GM18858 (cell line): ENCODE results near the gene CIZ1.
"Not testable (repeated sequence)": the region's sequence is repeated elsewhere in the genome, so short reads cannot be mapped to it uniquely, and the experiment has no call there.

ENCODE experiments used
- ATAC-seq: cut with Tn5 transposase; IDR thresholded peaks from one replicate; pipeline ENCODE4 v1.9.1; 2021; ENCODE audit not compliant: unreplicated experiment

Gene CIZ1, protein sequence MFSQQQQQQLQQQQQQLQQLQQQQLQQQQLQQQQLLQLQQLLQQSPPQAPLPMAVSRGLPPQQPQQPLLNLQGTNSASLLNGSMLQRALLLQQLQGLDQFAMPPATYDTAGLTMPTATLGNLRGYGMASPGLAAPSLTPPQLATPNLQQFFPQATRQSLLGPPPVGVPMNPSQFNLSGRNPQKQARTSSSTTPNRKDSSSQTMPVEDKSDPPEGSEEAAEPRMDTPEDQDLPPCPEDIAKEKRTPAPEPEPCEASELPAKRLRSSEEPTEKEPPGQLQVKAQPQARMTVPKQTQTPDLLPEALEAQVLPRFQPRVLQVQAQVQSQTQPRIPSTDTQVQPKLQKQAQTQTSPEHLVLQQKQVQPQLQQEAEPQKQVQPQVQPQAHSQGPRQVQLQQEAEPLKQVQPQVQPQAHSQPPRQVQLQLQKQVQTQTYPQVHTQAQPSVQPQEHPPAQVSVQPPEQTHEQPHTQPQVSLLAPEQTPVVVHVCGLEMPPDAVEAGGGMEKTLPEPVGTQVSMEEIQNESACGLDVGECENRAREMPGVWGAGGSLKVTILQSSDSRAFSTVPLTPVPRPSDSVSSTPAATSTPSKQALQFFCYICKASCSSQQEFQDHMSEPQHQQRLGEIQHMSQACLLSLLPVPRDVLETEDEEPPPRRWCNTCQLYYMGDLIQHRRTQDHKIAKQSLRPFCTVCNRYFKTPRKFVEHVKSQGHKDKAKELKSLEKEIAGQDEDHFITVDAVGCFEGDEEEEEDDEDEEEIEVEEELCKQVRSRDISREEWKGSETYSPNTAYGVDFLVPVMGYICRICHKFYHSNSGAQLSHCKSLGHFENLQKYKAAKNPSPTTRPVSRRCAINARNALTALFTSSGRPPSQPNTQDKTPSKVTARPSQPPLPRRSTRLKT

DNA sequence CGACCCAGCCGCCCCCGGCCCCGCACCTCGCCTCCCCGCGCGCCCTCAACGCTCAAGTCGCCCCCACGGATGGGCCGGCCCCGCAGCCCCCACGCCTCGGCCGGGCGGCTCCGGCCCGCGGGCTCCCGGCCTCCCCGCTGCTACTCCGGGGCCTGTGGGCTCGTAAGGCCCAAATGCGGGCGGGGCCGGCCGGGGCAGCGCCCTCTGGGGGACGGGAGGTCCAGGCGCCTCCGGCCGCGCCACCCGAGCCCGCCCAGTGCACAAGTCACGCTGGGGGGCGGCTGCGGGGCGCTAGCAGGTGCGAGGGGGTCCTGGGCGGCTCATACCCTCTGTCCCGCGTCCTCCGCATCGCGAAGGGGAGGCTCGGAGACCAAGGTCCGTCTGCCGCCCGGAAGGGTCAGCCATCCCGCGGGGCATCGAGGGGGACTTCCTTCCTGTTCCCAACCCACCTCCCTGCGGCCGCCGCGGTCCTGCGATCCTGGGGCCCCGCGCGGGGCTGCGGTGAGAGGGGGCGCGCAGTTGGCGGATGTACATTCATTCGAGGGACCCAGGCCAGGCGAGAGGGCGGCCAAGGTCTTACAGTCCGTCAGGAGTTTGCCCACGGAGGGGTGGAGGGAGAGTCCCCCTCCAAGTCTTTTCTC lies at the start of gene CIZ1:
TSS of gene CIZ1 (minus strand) at position 167 of the 641 bp plus-strand sequence. CDS start 715 bp downstream, outside the sequence.
- peak; percentile 55 for ATAC-seq

DNA sequence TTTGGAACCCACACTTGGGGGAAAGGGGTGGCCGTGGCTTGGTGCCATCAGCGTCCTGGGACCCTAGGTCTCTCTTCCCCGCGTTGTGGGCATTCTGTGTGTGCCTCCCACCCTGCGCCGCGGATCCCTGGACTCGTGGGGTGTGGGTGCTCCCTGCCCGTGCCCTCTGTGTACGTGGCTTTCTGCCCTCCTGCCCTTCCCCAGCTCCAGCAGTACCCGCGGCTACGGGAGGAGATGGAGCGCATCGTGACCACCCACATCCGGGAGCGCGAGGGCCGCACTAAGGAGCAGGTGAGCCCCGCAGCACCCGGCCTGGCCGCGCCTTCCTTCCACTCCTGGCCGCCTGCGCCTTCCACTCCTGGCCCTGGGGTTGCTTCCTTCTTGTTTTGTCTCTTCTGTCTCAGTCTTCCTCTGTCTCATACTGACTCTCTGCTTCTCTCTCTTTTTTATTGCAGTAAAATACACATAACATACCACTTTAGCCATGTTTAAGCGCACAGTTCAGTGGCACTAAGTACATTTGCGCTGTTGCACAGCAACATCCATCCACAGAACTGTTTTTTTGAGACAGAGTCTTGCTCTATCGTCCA lies 42.5 kb upstream of the CIZ1 start:
- ATAC-seq, result no peak

DNA sequence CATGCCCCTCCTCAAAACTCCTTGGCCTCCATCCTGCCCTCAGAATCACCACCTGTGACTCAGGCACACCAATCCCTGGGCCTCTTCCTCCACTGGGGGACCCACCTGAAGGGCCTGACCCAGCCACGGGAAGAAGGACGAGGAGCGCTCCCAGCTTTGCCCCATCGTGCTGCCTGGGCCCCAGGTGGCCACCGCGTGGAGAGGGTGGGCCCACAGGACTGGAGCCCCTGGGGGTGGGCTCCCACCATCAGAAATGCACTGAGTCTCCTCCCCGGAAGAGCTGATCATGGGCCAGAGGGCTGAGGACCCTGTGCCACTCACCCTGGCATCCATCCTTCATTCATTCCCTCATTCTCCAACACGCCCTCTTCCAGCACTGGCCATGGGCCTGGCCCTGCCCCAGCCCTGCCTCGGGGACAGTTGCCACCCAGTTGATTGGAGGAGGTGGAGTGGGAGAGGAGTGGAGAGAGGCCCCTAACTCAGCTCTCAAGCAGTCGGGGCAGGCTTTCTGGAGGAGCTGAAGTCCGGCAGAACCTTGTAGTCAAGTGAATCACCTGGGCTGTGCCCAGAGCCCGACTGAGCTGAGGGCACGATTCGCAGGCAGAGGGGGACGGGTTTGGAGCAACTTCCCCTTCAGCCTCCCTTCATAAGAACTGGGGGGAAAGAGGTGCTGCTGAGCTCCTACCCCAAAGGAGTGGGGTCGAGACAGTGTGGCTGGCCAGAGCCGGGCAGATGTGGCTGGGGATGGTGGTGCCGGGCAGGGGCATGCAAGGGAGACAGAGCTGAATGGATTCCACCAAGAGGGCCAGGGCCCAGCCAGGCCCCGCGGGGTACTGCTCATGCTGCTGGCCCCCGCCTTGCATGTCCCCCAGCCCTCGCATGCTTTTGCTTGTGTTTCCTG lies 41.4 kb upstream of the CIZ1 start:
- no peak for ATAC-seq

DNA sequence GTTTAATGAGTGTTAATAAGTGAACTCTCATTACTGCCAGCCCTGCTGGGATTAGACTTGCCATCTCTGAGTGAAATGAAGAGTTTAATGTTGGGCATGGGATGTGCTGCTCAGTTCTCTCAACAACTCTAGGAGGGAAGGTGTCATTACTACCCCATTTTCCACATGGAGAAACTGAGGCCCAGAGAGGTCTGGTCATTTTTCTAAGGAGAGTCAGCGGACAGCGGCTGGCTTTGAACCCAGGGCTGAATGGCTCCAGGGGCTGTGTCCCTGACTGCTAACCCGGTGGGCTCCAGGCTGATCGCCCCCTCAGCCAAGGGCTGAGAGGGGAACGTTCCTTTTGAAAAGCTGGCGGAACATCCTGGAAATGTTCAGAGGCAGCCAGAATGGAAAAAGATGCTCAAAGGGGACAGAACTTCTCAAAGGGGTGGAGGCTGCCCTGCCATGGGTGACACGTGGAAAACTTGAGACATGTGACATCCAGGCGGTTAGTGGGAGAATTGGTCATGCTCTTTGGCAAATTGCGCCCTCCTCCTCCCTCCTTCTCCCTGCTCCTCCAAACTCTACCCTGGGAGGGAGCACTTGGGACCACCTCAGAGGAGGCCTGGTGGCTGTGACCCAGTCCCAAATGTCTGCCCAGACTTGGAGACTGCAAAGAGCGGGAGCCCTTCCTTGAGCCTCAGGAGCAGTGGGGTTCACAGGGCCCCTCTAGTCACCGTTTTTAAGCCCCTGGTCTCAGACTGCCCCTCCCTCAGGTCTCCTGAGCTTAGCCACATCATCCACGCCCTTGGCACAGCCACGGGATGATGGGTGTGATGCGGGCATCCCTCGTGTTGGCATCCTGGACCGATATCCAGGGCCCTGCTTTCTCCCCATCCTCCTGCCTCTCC lies 40.5 kb upstream of the CIZ1 start:
- no peak for ATAC-seq

DNA sequence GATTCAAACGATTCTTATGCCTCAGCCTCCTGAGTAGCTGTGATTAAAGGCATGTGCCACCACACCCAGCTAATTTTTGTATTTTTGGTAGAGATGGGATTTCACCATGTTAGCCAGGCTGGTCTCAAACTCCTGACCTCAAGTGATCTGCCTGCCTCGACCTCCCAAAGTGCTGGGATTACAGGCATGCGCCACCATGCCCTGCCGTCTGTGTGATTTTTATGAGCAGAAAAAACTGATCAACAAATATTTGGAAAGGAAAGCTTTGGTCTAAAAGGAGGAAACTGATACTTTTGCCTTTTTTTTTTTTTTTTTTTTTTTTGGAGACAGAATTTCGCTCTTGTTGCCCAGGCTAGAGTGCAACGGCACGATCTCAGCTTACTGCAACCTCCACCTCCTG lies 39.5 kb upstream of the CIZ1 start:
- not testable (repeated sequence) for ATAC-seq

DNA sequence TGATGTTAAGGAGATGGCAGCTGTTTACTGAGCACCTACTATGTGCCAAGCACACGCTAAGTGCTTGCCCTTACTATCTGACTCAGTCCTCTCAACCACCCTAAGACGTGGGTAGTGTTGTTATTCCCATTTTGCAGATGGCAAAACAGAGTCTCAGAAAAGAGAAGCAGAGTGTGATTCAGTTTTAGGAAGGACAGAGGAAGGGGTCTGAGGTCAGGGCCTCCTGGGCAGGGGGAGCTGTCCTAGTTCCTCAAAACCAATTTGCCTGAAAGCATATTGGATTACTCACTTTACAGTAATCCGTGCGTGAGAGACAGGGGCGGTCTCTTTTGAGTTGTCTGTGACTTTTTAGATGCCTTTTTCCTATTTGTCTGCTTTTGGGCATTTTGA lies 35.0 kb upstream of the CIZ1 start:
- no peak for ATAC-seq

DNA sequence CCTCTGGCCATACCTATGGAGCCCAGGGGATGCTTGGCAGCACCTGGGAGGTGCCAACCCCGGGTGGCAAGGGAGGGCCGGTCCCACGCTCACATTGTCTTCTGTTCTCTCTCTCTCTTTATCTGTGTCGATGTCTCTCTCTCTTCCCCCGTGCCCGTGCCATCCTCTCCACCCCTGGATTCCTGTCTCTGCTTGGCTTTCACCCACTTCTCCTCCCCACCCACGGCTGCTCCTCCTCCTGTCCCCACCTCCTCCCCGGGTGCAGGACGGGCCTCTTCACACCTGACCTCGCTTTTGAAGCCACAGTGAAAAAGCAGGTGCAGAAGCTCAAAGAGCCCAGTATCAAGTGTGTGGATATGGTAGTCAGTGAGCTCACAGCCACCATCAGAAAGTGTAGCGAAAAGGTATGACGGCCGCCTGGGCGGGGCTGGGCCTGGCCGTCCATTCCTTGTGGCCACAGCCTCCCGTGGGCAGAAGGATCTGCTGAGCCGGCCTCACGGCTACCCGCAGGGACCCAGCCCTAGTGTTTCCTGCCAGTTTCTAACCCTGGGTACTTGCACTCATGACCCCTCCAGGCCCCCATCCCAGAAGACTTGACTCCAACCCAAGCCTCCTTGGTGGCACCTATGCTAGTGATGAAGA lies 34.5 kb upstream of the CIZ1 start:
- no peak for ATAC-seq

DNA sequence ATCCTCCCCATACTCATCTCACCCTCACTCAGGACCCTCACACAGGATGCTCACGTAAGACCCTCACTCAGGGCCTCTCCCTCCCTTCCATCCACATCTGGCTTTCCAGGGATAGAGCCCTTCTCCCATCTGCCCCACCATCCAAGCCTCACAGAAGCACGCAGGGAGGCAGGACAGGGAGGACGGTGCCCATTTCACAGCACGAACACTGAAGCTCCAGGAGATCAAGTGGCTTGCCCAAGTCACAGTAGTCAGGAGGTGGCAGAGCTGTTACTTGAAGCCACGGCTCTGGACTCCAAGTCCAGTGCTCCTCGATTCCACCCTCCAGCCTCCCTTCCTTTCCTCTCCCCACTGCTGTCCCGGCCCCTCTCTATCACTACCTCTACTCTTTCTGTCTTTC lies 33.5 kb upstream of the CIZ1 start:
- no peak for ATAC-seq

DNA sequence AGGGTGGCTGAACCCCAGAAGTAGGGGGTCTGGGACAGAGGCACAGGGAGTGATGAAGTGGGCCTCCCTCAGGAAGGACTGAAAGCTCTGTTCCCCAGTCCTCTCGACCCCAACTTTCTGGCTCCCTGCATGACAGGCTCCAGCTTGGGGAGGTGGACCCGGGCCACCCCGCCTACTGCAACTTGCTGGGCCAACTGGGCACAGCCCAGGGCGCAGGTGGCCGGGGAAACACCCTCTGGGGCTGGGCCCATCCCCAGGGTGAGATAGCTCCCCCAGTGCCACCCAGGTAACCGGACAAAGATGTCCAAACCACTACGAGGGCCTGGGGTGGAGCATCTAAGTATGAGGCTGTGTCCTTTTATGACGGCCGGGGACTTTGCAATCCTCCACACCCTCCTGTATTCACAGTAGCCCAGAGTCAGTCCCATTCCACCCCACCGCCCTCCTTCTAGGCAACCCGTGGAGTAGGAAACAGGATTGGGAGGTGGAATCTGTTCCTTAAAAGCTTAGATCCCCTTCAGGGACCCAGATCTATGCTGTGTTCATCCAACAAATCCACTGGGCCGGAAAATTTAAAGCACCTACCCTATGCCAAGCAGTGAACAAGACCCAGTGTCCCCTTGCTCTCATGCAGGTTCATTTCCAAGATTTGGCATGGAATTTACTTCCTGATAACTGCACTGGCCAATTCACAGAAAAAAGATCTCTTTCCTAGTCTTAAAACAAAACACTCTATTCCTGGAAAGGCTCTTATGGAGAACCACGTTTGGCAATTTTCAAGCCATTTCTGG lies 31.7 kb upstream of the CIZ1 start:
- ATAC-seq, result no peak

DNA sequence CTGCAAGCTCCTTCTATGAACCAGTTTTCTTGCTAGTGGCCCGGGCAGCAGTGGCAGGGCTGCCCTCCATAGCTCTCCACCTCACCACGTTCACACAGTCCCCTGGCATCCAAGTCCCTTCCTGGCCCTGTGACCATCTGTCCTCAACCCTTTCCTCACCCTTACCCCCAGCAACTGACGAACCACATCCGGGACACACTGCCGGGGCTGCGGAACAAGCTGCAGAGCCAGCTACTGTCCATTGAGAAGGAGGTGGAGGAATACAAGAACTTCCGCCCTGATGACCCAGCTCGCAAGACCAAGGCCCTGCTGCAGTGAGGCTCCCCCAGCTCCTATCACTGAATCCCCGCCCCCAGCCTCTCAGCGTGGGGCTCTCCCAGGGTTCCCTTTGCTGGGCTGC lies 30.7 kb upstream of the CIZ1 start:
- ATAC-seq, result no peak

DNA sequence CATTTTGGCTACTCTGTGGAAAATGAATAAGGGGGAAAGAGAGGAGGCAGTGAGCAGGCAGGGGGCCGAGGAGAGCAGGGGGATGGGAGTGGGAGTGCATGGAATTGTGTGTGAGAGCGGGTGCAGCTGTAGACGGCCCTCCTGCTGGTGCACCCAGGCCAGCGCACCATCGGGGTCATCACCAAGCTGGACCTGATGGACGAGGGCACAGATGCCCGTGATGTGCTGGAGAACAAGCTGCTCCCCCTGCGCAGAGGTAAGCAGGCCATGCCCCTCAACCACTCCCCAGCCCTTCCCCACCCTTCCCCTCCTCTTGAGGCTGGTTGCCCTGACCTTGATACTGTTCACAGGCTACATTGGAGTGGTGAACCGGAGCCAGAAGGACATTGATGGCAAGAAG lies 28.5 kb upstream of the CIZ1 start:
- no peak for ATAC-seq

DNA sequence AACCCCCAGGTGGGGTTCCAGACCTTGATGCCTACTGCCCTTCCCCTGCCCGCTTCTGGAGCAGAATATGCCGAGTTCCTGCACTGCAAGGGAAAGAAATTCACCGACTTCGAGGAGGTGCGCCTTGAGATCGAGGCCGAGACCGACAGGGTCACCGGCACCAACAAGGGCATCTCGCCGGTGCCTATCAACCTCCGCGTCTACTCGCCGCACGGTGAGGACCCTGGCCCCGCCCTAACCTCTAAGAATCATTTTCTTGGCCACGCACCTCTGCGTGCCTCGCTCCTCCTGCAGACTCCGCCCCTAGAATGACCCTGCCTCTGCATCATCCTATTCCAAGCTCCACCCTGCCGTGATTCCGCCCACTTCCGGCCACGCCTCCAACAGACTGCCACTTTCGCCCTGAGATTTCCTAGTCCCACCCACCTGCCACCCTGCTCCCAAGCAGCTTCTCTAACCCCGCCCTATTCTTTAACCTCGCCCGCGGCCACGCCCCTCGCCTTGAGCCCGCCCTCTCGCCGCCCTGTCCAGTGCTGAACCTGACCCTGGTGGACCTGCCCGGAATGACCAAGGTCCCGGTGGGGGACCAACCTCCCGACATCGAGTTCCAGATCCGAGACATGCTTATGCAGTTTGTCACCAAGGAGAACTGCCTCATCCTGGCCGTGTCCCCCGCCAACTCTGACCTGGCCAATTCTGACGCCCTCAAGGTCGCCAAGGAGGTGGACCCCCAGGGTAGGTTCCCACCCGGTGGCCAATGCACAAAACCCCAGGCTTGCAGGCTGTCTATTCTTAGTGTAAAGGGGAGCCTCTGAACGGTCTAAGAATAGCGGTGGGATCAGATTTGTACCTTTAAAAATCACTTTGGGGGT lies 27.4 kb upstream of the CIZ1 start:
- ATAC-seq, result no peak

DNA sequence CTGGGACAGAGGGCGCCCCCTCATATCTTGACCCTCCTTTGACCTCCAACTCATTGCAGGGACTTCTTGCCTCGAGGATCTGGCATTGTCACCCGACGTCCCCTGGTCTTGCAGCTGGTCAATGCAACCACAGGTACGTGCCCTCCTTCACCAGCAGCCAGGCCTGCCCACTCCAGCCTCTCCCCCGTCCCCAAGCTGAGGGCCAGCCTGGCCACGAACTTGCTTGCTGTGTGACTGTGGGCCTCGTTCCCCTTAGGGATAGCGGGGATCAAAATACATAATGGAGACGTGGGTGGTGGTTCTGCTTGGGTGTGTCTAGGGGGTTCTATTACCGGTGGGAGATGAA lies 26.8 kb upstream of the CIZ1 start:
- no peak for ATAC-seq

DNA sequence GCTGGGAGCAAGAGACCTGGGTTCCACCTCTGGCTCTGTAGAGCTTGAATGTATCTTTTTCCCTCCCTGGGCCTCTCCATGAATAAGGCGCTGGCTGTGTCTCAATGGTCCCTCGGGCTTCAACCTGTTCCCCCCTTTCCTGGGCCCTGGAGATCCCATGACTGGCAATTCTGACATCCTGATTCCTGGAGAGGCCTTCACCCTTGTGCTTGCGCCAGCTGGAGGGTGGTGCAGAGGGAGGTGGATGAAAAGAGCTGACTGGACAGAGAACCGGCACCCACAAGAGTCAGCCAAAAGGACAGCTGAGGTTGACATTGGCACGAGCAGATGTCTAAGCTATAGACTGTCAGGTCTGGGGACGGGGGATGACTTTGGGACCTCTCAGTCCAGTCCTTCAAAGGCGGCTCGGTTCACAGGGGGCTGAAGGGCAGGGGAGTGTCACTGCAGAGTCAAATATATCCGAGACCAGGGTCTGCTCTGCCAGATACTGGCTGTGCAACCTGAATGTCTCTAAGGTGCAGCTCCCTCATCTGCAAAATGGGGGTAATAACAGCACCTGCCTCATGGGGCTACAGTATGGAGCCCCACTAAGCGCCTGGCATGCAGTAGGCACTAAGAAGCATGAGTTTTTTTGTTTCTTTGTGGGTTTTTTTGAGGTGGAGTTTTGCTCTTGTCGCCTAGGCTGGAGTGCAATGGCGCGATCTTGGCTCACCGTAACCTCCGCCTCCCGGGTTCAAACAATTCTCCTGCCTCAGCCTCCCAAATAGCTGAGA lies 25.6 kb upstream of the CIZ1 start:
- no peak for ATAC-seq

DNA sequence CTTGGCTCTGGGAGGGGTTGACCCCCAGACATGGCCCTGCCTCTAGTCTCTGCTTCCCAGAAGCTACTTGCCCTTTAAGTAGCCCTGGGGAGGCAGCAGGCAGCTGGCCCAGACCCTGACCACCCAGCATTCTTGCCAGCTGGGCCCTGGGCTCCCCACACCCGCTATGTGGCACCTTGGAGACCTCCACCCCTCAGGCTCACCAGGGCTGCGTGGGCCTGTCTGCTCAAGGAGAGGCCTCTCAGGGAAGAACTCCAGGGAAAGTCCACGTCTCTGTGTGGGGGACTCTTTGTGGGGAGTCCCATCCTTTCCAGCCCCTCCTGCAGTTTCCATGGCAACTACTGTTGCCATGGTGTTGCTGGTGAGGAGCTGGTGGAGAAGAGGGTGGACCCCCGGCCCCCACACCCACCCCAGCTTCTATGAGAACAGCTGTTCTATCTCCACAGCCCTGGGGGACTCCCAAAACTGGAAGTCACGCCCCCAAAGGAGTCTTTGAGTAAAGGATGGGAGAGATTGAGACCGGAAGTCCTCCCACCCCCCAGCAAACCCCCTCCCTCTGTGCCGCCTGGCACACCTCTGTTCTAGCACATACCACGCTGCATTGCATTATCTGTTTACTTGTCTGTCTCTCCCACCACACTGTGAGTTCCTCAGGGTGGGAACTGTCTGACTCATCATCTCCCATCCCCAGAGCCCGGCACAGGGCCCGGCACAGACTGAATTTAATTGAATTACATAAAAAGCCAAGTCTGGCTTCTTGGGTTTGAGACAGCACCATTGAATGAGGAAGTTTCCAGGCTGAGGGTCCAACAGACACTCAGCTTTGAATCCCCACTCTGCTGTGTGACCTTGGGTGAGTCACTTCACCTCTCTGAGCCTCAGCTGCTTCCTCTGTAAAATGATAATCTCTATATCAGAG lies 24.4 kb upstream of the CIZ1 start:
- no peak for ATAC-seq
